Activated T-helper 2 cell treated with anti-CD3 and anti-CD28 coated beads, Interferon-gamma antibody, Interleukin-2, Interleukin-4, amounts not matched to agents 10 μg/mL and 5 μg/mL and 100 μg/mL, durations not matched to agents 14 hours and 24 hours and 36 hours (primary cell): ENCODE data around the gene SPACA4. TPM values are rescaled to one million over a fixed set of nuclear protein-coding genes. Genes with fewer than 3 reads are reported as not detected.

Experiments used
- DNase-seq: peaks from one replicate; pipeline ENCODE4 v3.0.0; 2021; ENCODE audit warnings: low spot score
- H3K27ac Mint-ChIP-seq: one replicate; pipeline ENCODE4 v1.8.0; 2021; ENCODE audit warnings: mixed read lengths
- H3K27me3 Mint-ChIP-seq: one replicate; pipeline ENCODE4 v1.8.0; 2021; ENCODE audit warnings: low read depth, mixed read lengths
- H3K36me3 Mint-ChIP-seq: one replicate; pipeline ENCODE4 v1.8.0; 2021; ENCODE audit warnings: low read depth, mixed read lengths
- H3K4me1 Mint-ChIP-seq: one replicate; pipeline ENCODE4 v1.8.0; 2021; ENCODE audit warnings: low read depth, mixed read lengths
- H3K4me3 Mint-ChIP-seq: one replicate; pipeline ENCODE4 v1.8.0; 2021; ENCODE audit warnings: low read depth, mild to moderate bottlenecking, moderate library complexity, mixed read lengths
- H3K9me3 Mint-ChIP-seq: one replicate; pipeline ENCODE4 v1.8.0; 2021; ENCODE audit warnings: mixed read lengths
- intact Hi-C: fragments of 100-400 bp; cut with micrococcal nuclease; formaldehyde crosslinking; loops from one replicate; pipeline ENCODE4 v1.15.1; 2023
- total RNA-seq: library from RNA; stranded (reverse); gene quantifications from 2 replicates; pipeline ENCODE4 v1.2.3, GENCODE V29; 2022

Gene SPACA4
- total RNA-seq, 1 donor from 2014 or later, result not detected

DNA sequence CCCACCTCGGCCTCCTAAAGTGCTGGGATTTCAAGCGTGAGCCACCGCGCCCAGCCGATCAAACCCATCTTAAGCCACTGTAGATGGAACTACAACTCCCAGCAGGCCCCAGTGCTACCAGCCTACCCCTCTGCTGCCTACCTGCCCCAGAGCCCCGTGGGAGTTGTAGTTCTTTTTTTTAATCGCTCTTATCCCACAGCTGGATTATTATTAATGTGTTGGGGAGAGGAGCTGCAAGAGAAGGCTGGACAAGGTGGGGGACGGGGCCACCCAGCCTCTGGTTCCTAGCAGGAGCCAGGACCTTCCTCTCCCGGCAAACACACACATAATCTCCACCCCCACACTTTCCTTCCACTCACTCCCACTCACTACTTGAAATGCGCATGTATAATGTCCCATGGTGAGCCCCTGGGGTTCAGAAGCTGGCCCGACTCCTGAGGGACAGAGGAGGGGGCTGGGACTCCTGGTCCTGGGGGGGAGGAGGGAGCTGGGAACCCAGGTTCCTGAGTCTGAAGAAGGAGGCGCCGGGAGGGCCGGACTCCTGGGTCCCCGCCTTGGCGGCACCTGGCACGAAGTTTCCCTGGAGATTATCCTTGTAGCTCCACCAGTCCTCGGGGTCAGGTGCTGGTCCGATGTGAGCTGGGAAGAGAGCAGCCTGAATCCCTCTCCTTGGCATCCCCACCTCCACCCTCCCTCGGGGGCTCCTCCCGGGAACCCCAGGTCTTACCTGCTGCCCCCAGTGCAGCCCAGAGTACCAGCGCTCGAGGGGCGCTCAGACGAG, 38.5 kb downstream of the SPACA4 start:
- H3K27me3 Mint-ChIP-seq, result peaks cover 4% of the 10 kb centered on the region
- H3K9me3 Mint-ChIP-seq, result no peaks in the 10 kb centered on the region
- H3K4me3 Mint-ChIP-seq, result peak overlapping the region; percentile 75
- peak overlapping the region; percentile 66 for H3K27ac Mint-ChIP-seq
- peaks cover 28% of the 10 kb centered on the region for H3K4me1 Mint-ChIP-seq
- H3K36me3 Mint-ChIP-seq, result no peaks in the 10 kb centered on the region
- intact Hi-C loops, result loop anchor here (1.0 to 5.0 kb wide), 3 partner anchors 77 to 165 kb away; no protein-coding TSS in a partner anchor
- peak; percentile 60 for DNase-seq

DNA sequence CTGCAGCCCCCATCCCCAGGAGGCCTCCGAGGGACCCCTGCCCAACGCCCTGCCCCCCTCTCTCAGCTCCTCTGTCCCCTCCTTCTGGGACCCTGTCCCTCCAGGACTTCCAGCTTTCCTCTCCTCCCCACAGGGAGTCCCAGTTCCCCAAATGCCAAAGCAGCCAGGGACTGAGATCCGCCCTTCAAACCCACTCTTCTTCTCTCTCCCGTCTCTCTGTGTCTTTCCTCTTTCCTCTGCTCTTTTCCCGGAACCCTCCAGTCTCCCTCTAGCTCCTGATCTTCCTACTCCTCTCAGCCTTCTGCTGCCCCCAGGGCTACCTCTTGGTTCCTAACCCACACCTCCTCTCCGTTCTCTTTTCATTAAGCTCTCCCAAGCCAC, 39.1 kb downstream of the SPACA4 start:
- DNase-seq, result no peak
- intact Hi-C loops, result loop anchor here (5.0 kb wide), 2 partner anchors 77 to 142 kb away; no protein-coding TSS in a partner anchor
- Mint-ChIP-seq H3K4me3 (peak overlapping the region; percentile 75), H3K27me3 (peaks cover 4% of the 10 kb centered on the region), H3K9me3 (no peaks in the 10 kb centered on the region), H3K4me1 (peaks cover 28% of the 10 kb centered on the region), H3K36me3 (no peaks in the 10 kb centered on the region), H3K27ac (peak overlapping the region; percentile 81)

DNA sequence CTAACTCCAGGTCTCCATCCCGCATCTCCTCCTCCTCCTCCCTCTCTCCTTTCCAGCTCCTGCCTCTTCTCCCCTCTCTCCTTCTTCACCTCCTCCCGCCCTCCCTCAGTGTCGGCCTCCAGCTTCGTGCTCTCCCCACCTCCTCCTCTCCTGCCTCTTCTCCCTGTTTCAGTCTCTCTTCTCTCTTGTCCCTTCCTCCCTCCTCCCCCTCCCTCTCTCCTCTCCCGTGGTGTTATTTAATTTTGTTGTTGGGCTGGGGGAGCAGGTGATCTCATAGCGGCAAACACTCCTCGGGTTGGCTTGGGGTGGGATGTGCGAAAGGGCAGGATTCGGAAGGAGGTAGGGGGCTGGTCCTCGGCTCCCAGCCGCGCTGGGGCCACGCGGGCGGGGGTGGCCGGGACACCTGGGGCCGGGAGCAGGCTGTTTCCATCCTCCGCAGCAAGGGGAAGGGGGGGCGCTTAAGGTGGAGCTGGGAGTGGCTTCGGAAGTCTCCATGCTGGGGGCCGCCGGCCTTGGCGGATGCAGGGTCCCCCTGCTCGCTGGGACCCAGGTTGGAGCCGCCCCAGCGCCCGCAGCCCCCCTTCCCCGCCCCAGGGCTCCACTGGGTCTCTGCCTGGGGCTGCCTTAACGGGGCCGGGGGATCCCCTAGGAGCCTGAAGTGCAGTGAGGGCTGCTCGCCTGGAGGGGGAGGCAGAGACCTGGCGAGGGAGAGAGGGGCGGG, 39.6 kb downstream of the SPACA4 start, which contains the start of gene CA11:
Gene CA11, minus strand, starts transcription at position 187 of the 721 bp plus-strand sequence. CDS start 555 bp downstream, outside the sequence.
- intact Hi-C loops, result loop anchor here (1.0 to 5.0 kb wide), 6 partner anchors 8 to 197 kb away; no protein-coding TSS in a partner anchor
- H3K27me3 Mint-ChIP-seq, result peaks cover 4% of the 10 kb centered on the region
- no peaks in the 10 kb centered on the region for H3K9me3 Mint-ChIP-seq
- peak within 1 kb of the TSS; percentile 81 for H3K27ac Mint-ChIP-seq
- DNase-seq, result peak; percentile 88
- no peaks in the 10 kb centered on the region for H3K36me3 Mint-ChIP-seq
- H3K4me1 Mint-ChIP-seq, result peaks cover 31% of the 10 kb centered on the region
- peak within 1 kb of the TSS; percentile 75 for H3K4me3 Mint-ChIP-seq

DNA sequence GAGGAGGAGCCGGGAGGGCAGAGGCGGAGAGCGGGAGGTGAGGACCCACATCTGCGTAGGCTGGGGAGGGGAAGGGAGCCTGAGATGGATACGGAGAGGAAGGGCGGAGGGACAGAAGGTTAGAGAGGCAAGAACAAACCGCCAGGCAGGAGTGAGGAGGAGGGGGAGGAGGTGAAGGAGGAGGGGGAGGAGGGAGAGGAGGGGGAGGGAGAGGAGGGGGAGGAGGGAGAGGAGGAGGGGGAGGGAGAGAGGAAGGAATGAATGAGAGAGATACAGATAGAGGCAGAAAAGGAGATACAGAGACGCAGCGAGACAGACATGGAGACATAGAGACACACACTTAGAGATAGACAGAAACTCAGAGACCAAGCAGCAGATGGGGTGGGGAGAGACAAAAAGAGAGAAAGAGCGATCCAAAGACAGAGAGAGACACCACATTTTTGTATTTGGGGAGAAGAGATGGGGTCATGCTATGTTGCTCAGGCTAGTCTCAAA, 40.2 kb downstream of the SPACA4 start:
- H3K4me3 Mint-ChIP-seq, result peak overlapping the region; percentile 49
- H3K27me3 Mint-ChIP-seq, result peaks cover 2% of the 10 kb centered on the region

DNA sequence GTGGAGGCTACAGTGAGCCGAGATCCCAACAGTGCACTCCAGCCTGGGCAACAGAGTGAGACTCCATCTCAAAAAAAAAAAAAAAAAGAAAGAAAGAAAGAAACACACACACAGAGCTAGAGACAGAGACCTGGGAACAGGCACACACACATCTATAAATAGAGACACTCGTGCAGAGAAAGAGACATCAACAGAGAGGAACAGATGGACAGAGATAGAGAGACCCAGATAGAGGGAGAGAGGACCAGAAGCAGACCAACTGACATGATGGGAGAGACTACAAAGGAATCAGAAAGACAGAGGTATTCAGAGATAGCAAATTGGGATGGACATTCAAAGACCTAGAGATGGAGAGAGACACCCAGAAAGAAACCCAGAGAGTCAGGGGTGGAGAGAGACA, 41.6 kb downstream of the SPACA4 start:
- Mint-ChIP-seq H3K27me3 (no peaks in the 10 kb centered on the region), H3K9me3 (no peaks in the 10 kb centered on the region), H3K36me3 (no peaks in the 10 kb centered on the region), H3K27ac (peak overlapping the region; percentile 2), H3K4me1 (peaks cover 35% of the 10 kb centered on the region), H3K4me3 (no peak overlapping the region)
- intact Hi-C loops, result loop anchor here (5.0 kb wide), 2 partner anchors 74 to 139 kb away; no protein-coding TSS in a partner anchor
- DNase-seq, result no peak

More for the DNA sequence above, 40.2 kb downstream of the SPACA4 start:
- H3K36me3 Mint-ChIP-seq, result no peaks in the 10 kb centered on the region
- H3K9me3 Mint-ChIP-seq, result no peaks in the 10 kb centered on the region
- H3K27ac Mint-ChIP-seq, result peak overlapping the region; percentile 36
- H3K4me1 Mint-ChIP-seq, result peaks cover 32% of the 10 kb centered on the region
- intact Hi-C loops, result loop anchor here (1.0 to 5.0 kb wide), 6 partner anchors 8 to 196 kb away; no protein-coding TSS in a partner anchor
- no peak for DNase-seq

DNA sequence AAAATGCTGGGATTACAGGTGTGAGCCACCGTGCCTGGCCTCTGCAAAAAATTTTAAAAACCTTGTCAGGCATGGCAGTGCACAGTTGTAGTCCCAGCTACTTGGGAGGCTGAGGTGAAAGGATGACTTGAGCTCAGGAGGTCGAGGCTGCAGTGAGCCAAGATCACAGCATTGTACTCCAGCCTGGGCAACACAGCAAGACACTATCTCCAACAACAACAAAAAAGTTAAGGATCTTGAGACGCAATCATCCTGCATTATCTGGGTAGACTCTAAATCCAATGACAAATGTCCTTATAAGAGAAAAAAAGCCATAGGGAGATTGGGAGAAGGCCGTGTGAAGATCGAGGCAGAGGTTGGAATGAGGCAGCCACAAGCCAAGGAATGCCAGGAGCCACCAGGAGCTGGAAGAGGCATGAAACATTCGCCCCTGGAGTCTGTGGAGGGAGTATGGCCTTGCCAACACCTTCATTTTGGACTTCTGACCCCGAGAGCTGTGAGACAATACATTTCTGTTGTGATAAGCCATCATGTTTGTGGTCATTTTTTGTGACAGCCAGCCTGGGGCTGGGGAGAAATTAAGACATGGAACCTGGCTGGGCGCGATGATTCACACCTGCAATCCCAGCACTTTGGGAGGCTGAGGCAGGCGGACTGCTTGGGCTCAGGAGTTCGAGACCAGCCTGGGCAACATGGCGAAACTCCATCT, 44.6 kb downstream of the SPACA4 start:
- intact Hi-C loops, result no loop called here
- Mint-ChIP-seq H3K4me3 (no peak overlapping the region), H3K36me3 (no peaks in the 10 kb centered on the region), H3K4me1 (peaks cover 20% of the 10 kb centered on the region), H3K27ac (no peak overlapping the region), H3K27me3 (no peaks in the 10 kb centered on the region), H3K9me3 (no peaks in the 10 kb centered on the region)
- no peak for DNase-seq

DNA sequence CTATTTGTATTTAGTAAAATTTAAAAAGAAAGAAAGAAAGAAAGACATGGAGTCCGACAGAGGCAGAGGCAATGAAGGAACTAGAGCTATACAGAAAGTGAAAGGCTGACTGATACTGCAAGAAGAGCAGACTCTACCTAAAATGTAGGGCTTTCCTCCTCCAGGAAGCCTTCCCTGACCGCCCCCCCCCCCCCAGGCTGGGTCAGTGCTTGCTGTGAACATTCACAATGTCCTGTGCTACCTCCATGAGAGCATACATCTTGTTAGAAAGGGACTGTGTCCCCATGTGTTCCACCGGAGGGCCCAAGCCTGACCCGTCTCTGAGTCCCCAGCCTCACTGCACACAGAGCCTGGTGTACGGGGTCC, 45.1 kb downstream of the SPACA4 start:
- intact Hi-C loops, result no loop called here
- Mint-ChIP-seq H3K9me3 (no peaks in the 10 kb centered on the region), H3K36me3 (no peaks in the 10 kb centered on the region), H3K4me3 (no peak overlapping the region), H3K4me1 (peaks cover 19% of the 10 kb centered on the region), H3K27ac (no peak overlapping the region), H3K27me3 (no peaks in the 10 kb centered on the region)
- no peak for DNase-seq

DNA sequence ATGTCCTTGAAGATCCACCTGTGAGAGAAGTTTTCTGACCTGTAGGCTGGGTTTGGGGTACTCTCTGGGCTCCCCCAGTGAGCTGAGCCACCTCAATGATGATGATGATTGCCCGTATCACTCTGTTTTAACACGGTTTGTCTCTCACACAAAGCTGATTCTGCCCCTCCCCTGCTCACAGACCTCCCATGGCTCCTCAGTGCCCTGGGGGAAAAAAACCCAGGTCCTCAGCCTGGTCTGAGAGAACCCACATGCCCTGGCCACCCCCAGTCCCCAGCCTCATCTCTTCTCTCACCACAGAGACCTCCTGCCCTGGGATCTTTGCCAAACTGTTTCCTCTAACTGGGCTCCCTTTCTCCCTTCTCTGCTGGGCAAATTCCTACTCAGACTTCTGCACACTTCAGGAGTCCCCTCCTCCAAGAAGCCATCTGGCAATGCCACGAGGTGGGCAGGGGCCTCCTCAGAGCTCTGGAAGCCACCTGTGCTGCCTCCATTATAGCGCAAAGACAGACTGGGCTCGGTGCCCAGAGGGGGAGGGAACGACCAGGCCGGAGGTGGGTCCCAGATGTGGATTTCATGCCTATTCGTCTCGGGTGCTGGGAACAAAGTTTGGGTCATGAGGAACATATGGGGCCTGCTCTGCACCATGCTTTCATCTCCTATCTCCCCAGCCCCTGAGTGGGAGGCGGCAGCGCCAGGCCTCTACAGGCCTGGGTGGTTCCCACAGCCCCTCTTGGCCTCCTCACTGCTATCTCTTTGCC, 47.9 kb downstream of the SPACA4 start:
- Mint-ChIP-seq H3K27ac (no peak overlapping the region), H3K4me1 (peaks cover 9% of the 10 kb centered on the region), H3K9me3 (no peaks in the 10 kb centered on the region), H3K36me3 (no peaks in the 10 kb centered on the region), H3K27me3 (peaks cover 3% of the 10 kb centered on the region), H3K4me3 (no peak overlapping the region)
- no peak for DNase-seq
- intact Hi-C loops, result no loop called here

DNA sequence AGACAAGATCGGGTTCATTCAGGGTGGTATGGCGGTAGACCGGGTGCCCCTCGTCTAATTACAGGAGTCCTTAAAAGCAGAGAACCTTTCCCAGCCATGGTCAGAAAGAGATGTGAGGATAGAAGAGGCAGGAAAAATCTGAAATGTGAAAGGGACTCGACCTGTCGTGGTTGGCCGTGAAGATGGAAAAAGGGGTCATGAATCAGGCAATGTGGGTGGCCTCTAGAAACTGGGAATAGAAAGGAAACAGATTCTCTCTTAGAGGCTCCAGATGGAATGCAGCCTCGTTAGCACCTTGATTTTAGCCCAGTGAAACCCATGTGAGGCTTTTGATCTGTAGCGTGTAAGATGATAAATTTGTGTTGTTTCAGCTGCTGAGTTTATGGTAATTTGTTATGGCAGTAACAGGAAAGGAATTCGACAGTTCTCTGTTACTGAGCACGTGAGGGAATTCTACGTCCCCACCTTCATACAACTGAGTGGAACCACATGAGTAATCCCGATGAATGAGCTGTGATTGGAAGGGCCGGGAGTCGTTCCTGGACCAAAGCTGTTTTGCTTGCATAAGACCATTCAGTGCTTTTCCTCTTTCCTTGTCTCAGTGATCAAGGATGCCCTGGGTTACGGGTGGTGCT, 50.4 kb downstream of the SPACA4 start:
- DNase-seq, result no peak
- no peaks in the 10 kb centered on the region for H3K36me3 Mint-ChIP-seq
- peaks cover 9% of the 10 kb centered on the region for H3K4me1 Mint-ChIP-seq
- peaks cover 3% of the 10 kb centered on the region for H3K27me3 Mint-ChIP-seq
- H3K9me3 Mint-ChIP-seq, result no peaks in the 10 kb centered on the region
- no peak overlapping the region for H3K4me3 Mint-ChIP-seq
- no peak overlapping the region for H3K27ac Mint-ChIP-seq
- intact Hi-C loops, result no loop called here
